GM18517 (cell line): ENCODE data around the gene LRRK1.

ENCODE experiments used
- ATAC-seq: cut with Tn5 transposase; IDR thresholded peaks from one replicate; pipeline ENCODE4 v1.9.1; 2021; ENCODE audit warnings: mild to moderate bottlenecking, moderate library complexity; ENCODE audit not compliant: unreplicated experiment

The LRRK1 gene

DNA sequence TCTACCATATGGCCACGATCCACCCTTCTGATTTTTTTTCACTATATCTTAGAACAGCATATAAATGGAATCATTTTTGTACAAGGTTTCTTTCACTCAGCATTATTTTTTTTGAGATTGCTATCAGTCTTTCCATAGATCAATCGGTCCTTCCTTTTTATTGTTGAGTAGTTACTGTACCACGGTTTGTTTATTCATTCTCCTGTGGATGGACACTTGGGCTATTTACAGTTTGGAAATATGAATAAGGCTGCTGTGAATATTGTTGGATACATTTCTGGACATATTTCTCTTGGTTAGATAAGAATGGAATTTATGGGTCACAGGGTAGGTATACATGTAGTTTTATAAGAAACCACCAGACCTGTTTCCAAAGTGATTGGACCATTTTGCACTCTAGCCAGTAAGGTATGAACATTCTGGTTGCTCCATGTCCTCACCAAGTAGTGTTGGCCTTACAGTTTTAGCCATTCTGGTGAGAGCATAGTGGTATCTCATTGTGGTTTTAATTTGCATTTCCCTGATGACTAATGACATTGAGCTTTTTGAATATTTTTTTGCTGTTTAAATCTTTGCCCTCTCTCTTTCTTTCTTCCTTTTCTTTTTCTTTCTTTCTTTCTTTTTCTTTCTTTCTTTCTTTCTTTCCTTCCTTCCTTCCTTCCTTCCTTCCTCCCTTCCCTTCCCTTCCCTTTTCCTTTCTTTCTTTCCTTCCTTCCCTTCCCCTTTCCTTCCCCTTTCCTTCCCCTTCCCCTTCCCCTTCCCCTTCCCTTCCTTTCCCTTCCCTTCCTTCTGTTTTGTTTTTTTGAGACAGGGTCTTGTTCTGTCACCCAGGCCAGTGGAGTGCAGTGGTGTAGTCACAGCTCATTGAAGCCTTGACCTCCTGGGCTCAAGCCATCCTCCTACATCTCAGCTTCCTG lies 49.2 kb downstream of the LRRK1 start:
- no peak for ATAC-seq

DNA sequence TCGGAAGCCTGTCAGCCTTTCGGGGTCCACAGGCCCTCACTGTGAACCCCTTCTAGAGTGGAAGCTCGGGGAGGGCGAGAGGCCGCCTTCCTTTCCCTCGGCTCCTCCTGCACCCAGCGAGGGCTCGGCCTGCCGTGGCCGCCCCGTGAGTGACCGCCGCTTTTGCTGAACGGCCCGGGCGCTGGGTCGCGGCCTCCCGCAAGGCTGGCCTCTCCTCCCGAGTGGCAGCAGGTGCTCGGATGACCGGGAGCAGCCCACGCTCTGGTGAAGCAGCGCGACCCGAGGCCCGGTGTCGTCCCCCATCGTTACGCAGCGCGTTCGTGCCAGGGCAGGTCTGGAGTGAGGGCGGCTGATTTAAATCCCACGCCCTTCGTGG lies 53.8 kb downstream of the LRRK1 start:
- no peak for ATAC-seq

DNA sequence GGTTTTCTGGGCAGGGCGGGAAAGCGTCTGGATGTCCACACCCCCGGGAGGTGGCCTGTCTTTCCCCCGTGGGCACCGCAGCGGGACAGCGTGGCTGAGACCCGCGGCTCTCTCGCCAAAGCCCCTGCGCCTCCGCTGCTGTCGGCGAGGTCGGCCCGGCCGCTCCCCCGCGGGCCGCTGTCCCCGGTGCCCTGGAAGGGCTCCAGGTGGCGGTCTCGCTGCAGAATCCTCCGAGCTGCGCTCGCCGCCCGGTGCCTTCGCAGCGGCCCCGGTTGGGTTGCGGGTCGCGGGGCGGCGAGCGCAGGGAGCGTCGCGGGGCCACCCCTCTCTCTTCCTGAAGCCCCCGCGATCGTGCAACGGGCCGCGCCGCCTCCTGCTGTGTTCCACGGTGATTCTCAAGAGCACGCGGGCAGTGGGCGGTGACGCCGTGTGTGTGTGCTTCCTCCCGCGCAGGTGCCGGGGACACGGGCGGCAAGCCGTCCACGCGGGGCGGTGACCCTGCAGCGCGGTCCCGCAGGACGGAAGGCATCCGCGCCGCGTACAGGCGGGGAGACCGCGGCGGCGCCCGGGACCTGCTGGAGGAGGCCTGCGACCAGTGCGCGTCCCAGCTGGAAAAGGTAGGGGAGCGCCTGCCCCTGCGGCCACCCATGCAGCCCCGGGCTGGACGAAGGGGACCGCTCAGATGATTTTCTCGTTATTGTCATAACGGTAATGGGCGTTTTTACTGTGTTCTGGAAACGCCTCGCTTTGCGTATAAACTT lies 54.4 kb downstream of the LRRK1 start:
- no peak for ATAC-seq

DNA sequence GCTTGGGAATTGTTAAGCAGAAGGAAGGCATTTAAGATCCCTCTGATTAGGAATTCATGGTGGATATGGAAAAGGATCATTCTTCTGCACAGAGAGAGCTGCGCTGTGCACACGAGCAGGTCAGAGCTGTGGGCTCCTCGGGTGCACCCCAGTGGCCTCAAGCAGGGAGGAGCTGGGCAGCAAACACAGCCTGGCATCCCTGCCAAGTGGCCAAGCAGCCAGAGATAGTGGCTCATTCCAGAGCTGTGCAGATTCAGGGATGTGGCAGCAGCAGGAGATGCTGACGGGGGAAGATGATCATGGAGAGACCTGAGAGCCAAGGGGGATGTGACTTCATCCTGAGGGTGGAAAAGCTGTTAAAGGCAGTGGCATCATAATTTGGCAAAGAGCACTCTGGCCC lies 55.9 kb downstream of the LRRK1 start:
- ATAC-seq: no peak

DNA sequence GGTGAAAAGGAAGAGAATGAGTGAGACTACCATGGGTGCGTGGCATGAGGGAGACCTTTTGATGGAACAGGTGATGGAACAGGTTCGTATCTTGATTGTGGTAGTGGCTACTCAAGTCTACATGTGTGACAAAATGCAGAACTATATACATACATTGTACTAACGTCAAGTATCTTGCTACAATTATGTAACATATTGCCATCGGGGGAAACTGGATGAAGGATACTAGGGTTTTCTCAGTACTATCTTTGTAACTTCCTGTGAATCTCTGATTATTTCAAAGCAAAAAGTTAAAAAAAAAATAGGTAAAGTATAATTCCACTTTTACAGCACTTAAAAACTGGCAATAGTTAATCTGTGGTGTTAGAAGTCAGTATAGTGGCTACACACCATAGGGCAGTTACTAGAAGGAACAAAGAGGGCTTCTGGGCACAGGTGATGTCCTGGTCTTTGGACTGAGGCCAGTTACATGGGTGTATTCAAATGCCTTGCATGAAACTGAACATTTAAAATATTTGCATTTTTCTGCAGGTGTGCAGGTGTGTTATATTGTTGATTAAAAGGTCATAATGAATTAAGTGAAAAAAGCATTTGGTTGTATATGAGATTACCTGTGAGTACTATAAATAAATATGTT lies 61.4 kb downstream of the LRRK1 start:
- no peak for ATAC-seq

DNA sequence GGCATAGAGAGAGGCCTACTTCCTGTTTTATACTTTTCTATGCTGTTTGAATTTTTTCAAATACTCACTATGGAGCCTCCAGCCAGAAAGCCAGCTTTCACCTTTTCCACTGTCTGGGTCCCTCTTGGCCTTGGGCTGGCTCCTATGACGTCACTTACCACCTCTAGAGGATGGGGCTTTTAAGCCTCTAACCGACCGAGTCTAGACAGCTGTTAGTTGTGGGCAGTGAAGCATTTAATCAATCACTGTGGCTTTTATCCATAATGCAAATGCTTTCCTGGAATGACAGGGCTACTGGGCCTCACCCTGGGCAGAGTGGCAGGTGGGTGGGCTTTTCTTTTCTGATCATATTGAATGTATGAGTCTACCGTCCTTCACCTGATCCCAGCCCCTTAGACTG lies 61.9 kb downstream of the LRRK1 start:
- ATAC-seq: no peak

DNA sequence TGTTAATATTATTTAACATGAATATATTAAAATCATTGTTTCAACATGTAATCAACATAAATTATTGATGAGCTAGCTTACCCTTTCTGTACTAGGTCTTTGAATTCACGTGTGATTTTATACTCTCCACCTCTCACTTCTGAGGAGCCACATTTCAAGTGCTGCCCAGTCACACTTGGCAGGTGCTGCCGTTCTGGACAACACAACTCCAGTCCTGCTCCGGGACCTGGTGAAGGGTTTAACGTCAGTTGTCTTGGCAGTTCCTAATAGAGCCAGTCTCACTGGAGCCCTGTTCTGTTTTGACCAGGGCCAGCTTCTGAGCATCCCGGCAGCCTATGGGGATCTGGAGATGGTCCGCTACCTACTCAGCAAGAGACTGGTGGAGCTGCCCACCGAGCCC lies 64.1 kb downstream of the LRRK1 start:
- ATAC-seq: no peak

DNA sequence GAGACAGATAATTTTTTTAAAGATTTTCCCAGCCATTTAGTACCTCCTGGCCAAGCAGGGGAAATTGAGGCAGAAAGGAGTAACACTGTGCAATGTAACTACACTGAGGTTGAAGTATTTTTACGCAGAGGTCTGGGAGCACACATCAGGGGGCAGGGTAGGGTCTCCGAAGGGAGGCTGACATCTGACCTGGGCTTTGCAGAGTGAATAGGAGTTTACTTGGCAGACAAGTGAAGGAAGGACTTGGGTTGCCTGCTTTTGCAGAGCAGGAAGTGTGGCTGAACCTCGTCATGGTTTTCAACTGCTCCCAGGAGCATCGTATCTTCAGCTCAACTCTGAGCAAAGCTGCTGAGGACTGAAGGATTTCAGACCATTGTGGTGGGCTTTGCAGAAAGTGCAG lies 66.2 kb downstream of the LRRK1 start:
- ATAC-seq: no peak

DNA sequence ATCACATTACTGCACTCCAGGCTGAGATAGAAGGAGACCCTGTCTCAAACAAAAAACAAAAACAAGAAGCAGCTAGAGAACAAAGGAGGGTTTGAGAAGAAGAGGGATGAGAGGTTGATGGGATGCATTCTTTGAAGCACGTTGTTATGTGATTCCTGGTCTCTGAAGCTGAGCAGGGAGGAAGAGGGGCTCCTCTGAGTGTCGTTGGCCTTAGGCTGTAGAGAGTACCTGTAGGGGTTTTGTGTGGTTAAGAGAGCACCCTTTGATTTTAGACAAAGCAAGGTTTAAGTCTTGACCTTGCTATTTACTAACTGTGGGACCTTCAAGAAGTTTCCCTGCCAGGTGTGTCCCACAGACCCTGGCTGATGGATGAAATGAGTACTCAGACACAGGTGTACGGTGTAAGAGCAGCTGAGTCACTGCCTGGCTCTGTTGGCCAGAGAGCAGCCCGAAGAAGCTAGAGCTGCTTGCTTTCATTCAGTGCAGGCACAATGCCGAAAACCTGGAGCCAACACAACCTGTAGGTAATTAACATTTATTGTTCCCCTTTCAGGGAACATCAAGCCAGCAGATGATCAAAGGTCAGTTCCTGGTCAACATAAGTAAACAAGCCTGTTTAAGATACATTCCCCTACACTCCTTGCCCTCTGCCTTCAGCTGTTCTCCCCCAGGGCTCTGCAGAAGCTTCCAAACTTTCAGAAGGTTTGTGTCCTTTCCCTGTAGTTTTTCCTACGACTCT lies 67.2 kb downstream of the LRRK1 start:
- ATAC-seq: no peak

DNA sequence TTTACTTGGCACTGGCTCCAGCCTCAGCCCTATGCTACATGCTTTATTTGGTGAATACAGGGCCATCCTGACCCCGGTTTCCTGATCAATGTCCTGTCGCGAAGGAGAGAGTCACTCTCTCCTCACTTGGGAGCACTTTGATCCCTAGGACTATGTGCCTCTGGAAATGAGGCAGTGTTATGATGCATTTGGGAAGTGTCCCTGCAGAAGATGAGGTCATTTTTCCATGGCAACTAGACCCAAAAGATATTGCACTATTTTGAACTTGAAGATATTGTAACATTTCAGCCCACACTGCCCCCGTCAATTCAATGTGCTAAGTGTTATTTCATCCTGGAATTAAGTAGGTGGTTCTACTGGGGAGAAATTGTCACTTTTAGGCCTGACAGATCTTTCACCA lies 68.0 kb downstream of the LRRK1 start:
- ATAC-seq: no peak

DNA sequence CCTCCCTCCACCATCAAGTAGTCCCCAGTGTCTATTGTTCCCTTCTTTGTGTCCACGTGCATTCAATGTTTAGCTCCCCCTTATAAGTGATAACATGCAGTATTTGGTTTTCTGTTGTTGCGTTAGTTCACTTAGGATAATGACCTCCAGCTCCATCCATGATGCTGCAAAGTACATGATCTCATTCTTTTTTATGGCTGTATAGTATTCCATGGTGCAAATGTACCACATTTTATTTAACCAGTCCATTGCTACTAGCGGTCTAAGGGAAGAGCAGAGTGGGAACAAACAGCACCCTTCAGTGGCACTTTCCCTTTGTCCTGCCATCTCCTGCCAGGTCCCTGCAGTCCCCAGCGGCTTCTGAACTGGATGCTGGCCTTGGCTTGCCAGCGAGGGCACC lies 69.1 kb downstream of the LRRK1 start:
- ATAC-seq: no peak

DNA sequence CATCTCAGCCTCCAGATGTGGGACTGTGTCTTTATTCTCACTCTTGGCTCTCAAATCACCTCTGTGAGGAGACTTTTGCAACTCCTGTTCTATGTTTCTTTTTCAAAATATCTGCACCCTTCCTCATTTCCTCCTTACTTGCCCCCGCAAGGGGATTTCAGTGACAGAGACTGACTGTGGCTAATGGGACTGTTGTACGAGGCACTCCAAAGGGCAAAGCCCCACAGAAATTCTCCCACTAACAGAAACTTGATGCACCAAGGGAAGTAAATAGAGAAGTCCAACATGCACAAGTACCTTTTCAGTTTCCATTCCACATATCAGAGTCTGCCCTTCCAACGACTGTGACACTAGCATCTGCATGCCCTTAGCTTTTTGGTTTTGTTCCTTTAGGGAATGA lies 69.7 kb downstream of the LRRK1 start:
- no peak for ATAC-seq

DNA sequence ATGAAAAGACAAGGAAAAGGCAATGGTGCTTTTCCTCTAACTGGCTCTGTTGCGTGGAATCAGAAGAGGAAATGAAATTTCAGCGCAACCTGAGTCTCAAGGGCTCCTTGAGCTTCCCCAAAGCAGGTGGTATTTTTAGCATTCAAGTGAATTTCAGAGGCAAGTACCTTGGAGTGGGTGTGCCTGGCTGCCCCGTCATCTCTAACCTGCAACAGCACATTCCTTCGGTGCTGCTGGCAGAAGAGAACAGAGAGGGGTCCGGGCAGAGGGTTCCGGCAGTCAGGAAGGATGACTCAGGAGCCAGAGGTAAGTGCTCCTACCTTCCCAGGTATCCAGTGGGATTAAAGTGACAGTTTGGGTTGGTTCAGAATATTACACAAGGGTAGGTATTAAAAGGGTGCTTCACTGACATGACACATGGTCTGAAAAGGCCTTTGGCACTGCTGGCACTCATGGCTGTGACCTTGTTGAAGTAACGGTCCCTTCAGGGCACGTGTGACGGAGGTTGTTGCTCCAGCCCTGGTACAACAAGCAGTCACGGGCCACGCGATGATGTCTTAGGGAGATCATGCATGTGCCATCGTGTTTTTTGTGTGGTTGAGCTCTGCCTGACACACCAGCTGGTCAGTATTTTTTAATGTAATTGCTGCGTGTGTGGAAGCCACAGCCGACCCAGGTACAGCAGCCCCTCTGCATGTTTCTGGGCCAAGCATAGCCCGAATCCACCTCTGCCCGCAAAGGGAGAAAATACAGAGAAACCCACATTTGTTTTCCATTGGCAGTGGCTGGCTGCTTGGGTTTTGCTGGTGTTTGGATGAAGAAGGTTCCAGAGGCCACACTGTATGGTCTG lies 75.7 kb downstream of the LRRK1 start:
- no peak for ATAC-seq

DNA sequence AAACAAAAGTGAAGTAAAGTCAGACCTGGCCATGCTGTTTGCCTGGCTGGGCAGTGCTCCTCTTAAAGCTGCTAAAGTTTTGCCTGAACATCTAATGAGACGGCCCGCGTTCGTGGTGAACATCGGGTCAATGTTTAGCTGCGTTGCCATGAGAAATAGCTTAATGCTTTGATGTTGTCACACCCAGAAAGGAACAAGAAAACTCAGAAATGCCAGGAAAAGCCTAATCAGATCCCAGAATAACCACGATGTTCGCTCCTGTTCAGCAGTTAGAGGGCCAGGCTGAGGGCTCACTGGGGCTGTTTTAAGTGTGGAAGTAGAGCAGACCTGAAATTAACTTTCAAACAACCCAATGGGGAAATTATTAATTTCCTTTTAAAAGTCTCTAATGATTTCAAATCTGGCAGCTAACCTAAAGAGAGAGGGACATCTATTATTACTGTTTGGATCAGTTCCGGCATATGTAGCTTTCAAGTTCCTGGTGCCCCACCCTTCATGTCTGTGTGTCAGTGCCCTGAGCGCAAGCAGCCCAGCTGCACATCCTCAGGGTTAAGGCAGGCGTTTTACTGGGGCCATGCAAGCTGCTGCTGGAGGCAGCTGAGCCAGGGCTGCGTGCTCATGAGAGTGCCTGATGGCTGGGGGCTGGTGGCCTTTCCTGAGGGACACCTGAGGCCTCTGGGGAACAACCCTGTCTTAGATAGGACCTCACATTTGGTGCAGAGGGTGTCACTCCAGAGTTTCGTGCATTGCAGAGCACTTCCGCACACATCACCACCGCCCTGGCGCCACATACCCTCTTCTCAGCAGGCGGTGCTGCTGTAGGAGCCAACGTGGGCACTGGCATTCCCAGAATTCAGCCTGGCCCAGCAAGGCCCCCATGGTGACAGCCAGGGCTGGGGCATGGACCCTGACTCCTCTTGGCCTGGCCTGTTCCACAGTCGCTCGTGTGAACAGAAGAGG lies 76.6 kb downstream of the LRRK1 start:
- no peak for ATAC-seq

DNA sequence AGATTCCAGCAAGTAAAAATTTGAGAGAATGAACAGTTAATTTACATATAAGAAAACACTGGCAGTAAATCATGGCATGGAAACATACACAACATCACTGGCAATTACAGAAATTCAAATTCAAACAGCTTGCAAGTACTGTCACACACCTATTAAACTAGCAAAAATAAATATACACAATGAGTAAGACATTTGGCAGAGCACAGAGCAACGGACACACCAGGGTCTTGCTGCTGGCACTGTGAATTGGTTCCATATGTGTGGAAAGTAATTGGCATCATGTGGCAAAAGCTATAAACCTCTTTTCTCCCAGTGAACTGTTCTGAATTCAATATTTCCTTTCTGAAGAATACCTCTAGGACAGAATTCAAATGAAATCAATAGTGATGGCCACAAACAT lies 78.3 kb downstream of the LRRK1 start:
- ATAC-seq: no peak

DNA sequence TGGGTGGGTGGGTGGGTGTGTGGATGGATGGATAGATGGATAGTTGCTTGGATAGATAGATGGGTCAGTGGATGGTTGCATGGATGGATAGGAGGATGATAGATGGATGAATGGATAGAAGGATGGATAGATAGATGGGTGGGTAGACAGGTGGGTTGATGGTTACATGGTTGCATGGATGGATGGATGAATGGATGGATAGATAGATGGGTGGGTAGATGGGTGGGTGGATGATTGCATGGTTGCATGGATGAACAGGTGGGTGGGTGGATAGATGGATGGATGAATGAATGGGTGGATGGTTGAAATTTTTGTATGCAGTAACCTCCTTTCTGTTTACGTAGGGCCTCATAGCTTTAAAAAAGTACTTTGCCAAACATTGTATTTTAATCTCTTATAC lies 79.5 kb downstream of the LRRK1 start:
- no peak for ATAC-seq

DNA sequence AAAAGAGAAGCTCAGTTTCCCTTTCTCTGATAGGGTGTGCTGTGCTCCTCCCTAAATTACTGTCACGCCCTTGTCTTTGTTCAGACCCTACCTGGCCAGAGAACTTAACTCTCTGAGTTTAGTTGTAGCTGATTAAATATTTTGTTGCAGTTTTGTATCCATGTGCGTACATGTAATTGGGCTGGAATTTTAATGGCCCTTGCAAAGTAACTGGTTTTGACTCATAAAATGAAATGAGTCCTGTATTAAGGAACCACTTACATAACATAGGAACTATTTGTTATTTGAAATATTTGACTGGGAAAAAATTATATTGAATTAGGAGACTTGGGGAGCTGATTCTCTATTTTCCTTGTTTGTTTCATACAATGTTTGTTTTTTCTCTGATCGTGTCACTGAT lies 80.2 kb downstream of the LRRK1 start:
- ATAC-seq: no peak

DNA sequence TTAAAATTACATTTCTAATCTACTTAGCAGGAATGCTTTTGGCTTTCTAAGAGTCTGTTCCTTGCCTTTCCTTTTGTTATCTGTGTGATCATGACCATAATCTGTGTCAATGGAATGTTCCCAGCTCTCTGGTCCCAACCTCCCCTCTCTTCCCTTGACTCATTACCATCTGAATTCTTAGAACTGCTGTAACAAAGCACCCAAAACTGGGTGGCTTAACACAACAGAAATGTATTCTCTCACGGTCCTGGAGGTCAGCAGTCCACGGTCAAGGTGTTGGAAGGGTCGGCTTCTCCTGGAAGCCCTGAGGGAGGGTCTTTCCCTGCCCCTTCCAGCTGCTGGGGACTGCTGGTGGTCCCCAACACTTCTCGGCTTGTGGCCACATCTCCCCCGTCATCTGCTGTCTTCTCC lies 81.1 kb downstream of the LRRK1 start:
- ATAC-seq: no peak

DNA sequence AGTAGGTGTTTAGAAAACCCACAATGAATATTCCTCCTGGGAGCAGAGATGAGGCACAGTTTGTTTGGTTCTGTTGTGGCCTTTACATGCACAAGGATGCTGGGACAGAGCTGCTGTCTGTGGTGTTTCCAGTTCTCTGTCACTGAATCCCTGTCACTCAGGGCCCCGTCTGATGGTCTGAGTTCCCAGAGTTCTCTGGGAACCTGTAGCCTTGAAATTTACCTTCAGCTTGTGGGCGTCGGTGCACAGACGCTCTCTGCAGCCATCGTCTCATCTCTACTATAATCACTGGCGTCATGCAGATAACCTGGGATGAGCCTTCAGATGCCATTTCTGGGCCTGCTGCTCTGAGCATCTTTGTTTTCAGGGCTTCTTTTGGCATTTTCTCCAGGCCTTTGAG lies 81.9 kb downstream of the LRRK1 start:
- no peak for ATAC-seq
